Activated naive CD8-positive, alpha-beta T cell (primary cell): ENCODE data around the gene ANKRD44.
A peak's percentile ranks its signal among the peaks of the same experiment; 100 is the strongest.

ENCODE experiments used
- H3K27ac Mint-ChIP-seq: one replicate; pipeline ENCODE4 v1.8.0; 2021; ENCODE audit warnings: mixed read lengths
- H3K27me3 Mint-ChIP-seq: one replicate; pipeline ENCODE4 v1.8.0; 2021; ENCODE audit warnings: mixed read lengths
- H3K36me3 Mint-ChIP-seq: one replicate; pipeline ENCODE4 v1.8.0; 2021; ENCODE audit warnings: mixed read lengths
- H3K4me1 Mint-ChIP-seq: one replicate; pipeline ENCODE4 v1.8.0; 2021; ENCODE audit warnings: low read depth, mixed read lengths
- H3K4me3 Mint-ChIP-seq: one replicate; pipeline ENCODE4 v1.8.0; 2021; ENCODE audit warnings: mild to moderate bottlenecking, mixed read lengths
- H3K9me3 Mint-ChIP-seq: one replicate; pipeline ENCODE4 v1.8.0; 2021; ENCODE audit warnings: low read depth, mixed read lengths

Gene ANKRD44

DNA sequence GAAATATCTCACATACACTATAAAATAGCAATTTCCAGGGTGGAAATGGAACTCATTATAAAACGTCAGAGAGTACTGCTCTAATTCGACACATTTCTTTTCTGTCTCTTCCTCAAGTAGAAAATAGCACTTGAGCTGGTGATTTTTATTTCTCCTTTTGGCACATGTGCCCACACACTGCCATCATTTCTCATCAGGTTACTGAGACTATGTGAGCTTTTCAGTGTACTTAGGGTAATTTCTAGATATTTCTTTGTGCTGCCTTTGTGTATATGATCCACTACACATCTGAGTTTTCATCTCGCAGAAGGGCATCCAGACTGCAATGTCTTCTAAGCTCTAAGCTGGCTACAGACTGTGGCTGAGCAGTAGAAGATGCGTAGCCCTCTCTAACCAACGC, 321.9 kb downstream of the ANKRD44 start:
- Mint-ChIP-seq H3K4me3 (peak overlapping the region; percentile 60), H3K27me3 (no peaks in the 10 kb centered on the region), H3K9me3 (peaks cover 7% of the 10 kb centered on the region), H3K27ac (peak overlapping the region; percentile 95), H3K36me3 (peaks cover 31% of the 10 kb centered on the region), H3K4me1 (peaks cover 78% of the 10 kb centered on the region)

DNA sequence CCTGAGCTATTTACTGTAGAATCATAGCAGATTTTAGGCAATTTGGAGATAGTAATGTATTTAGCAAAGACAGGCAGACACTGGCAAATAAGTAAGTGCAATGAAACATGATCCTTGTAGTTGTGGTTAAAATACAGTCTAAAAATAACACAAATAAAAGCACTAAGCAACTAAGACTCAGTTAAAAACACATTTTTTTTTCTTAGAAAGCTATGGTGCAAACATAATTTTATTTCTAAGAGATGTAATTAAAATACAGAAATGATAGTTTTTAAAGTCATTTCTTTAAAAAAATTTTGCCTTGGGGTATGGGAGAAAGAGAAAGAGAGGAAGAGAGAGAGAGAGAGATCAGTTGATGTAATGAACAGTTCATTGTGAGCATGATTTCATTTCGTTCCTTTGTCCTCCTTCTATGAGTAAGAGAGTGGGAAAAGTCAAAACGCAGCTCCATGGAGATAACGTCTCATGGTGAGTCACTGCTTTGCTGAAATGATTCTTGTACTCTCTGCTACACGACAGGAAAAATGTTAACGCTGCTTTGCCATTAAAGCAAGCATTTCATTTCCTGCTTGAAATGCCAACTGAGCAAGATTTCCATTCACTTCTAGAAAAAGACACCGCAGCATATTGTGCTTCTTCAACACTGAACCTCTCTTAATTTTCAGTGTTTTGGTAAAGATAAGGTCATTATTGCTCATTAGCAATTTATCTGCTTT, 322.8 kb downstream of the ANKRD44 start:
- peaks cover 72% of the 10 kb centered on the region for H3K4me1 Mint-ChIP-seq
- peak overlapping the region; percentile 95 for H3K27ac Mint-ChIP-seq
- no peaks in the 10 kb centered on the region for H3K27me3 Mint-ChIP-seq
- H3K36me3 Mint-ChIP-seq = peaks cover 25% of the 10 kb centered on the region
- H3K4me3 Mint-ChIP-seq = peak overlapping the region; percentile 48
- peaks cover 7% of the 10 kb centered on the region for H3K9me3 Mint-ChIP-seq

DNA sequence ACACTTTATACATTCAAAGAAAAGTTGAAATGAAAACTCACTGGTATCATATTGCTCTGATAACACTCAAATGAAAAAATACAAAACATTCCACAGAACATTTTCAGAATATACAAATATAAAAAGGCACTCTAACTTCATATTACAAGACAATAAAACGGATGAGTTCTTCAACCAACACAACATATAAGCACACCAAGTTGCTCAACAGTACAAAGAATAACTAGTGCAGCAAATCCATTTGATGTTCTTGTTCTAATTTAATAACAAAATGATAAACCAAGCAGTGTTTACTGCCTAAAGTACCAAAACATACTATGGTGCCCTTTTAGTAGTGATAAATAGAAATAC, 323.3 kb downstream of the ANKRD44 start:
- Mint-ChIP-seq H3K4me3 (no peak overlapping the region), H3K27ac (peak overlapping the region; percentile 95), H3K27me3 (no peaks in the 10 kb centered on the region), H3K9me3 (peaks cover 7% of the 10 kb centered on the region), H3K36me3 (peaks cover 23% of the 10 kb centered on the region), H3K4me1 (peaks cover 70% of the 10 kb centered on the region)

DNA sequence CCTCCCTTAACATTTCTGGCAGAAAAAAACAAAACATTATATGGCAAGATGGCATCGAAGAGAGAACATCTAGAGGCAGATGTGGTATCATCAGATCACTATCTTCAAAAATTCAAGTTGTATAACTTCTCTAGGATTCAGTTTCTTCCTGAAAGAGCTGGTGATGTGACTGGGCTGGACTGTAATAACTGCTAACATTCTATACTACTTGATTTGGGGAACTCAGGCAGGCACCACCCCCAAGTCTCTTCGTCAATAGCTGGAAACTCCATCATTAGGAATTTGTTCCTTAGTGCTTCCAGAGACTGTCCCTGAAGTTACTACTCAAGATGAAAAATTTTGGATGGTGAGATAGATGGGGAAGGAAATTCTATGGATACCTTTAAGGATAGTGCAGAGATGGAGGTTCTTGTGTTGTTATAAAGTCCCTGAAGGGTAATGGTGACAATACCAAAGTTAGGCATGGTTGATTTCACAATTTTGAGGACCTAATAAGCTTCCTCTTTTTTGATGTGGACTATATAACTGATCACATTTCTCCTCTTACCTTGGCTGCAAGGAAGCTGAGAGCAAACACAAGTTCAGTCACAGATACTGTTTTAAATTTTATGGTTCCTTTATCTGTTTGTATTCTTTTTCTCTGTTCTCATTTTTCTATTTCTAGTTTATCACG, 324.9 kb downstream of the ANKRD44 start:
- peaks cover 15% of the 10 kb centered on the region for H3K36me3 Mint-ChIP-seq
- H3K9me3 Mint-ChIP-seq = peaks cover 7% of the 10 kb centered on the region
- H3K27ac Mint-ChIP-seq = peak overlapping the region; percentile 95
- peaks cover 56% of the 10 kb centered on the region for H3K4me1 Mint-ChIP-seq
- no peak overlapping the region for H3K4me3 Mint-ChIP-seq
- H3K27me3 Mint-ChIP-seq = no peaks in the 10 kb centered on the region

DNA sequence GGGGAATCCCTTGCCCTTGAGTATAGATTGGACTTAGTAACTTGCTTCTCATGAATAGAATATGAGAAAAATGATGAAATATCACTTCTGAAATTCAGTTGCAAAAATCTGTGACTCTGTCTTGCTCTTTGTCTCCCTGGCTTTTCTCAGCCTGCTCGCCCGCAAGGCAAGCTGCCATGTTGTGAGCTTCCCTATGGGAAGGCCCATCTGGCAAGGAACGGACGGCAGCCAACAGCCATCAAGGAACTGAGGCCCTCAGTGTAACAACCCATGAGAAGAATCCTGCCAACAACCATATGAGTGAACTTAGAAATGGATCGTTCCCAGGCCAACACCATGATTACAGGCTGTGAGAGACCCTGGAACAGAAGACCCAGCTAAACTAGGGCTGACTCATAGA, 325.7 kb downstream of the ANKRD44 start:
- Mint-ChIP-seq H3K27ac (peak overlapping the region; percentile 95), H3K4me1 (peaks cover 49% of the 10 kb centered on the region), H3K27me3 (no peaks in the 10 kb centered on the region), H3K4me3 (no peak overlapping the region), H3K36me3 (peaks cover 15% of the 10 kb centered on the region), H3K9me3 (peaks cover 7% of the 10 kb centered on the region)

DNA sequence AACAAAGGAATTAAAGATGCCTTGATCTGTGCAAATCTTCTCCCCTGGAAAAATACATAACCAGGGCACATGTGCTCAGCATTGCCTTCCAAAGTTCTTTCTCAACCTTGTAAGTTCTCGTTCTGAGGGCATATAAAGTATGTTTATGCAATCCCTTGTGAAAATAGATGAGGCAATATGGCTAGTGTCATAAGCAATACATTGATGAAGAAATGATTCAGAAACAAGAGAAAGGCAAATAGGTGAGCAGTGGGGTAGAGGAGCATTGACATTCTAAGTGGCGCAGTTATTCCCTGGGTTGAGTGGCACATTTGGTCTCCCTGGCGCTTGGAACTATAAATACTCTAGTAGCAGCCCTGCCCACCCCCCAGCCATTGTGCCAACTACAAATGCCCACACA, 326.6 kb downstream of the ANKRD44 start:
- Mint-ChIP-seq H3K27ac (peak overlapping the region; percentile 95), H3K4me1 (peaks cover 40% of the 10 kb centered on the region), H3K36me3 (peaks cover 11% of the 10 kb centered on the region), H3K9me3 (peaks cover 7% of the 10 kb centered on the region), H3K4me3 (no peak overlapping the region), H3K27me3 (no peaks in the 10 kb centered on the region)

DNA sequence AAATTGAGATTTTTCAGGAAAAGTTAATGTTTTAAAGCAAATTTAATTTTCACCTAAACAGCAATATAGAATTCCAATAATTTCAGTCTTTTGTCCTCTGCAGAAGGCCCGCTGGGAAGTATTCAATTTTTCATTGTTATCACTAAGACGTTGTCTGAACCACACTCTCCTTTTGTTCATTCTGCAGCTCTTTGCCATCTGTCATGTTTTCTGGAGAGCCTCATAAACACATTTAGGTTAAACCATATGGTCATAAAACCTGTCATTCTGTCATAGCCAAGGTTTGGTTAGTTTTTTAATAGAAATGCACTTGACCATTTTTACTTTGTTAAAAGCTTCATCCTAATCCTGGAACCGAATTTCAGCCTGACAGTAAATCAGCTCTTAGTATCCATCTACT, 330.1 kb downstream of the ANKRD44 start:
- no peak overlapping the region for H3K4me3 Mint-ChIP-seq

DNA sequence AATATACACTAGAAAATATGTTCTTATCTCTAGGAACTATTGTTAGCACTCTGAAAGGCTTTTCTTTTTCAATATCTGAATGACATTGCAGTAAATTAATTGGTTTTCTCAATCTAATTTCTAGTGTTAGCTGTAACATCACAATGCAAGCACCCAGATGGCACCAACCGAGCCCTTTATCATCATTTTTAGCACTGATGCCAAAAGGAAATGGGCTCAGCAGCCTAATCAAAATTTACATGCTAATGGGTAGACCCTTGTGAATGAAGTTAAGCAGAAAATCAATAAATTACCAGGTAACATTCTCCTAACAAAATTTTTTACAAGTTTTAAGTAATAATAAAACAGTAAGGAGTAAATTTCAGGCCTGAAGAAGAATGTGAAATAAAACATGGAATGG, 330.6 kb downstream of the ANKRD44 start:
- H3K4me3 Mint-ChIP-seq = no peak overlapping the region
- H3K27me3 Mint-ChIP-seq = no peaks in the 10 kb centered on the region

More for the DNA sequence above, 330.1 kb downstream of the ANKRD44 start:
- Mint-ChIP-seq H3K36me3 (peaks cover 2% of the 10 kb centered on the region), H3K27me3 (no peaks in the 10 kb centered on the region), H3K9me3 (peaks cover 6% of the 10 kb centered on the region), H3K4me1 (peaks cover 12% of the 10 kb centered on the region), H3K27ac (no peak overlapping the region)

DNA sequence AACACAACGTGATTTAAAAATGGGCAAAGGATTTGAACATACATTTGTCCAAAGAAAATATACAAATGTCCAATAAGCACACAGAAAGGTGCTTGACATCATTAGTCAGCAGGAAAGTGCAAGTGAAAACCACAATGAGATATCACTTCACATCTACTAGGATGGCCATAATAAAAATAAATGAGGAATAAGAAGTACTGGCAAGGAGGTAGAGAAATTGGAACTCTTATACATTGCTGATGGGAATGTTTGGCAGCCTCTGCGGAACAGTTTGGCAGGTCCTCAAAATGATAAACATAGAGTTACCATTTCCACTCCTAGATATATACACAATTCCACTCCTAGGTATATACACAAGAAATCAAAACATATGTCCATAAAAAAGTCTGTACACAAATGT, 333.1 kb downstream of the ANKRD44 start:
- no peak overlapping the region for H3K4me3 Mint-ChIP-seq
- H3K36me3 Mint-ChIP-seq = no peaks in the 10 kb centered on the region
- H3K9me3 Mint-ChIP-seq = no peaks in the 10 kb centered on the region
- peaks cover 3% of the 10 kb centered on the region for H3K4me1 Mint-ChIP-seq
- no peaks in the 10 kb centered on the region for H3K27me3 Mint-ChIP-seq
- H3K27ac Mint-ChIP-seq = no peak overlapping the region

More for the DNA sequence above, 330.6 kb downstream of the ANKRD44 start:
- Mint-ChIP-seq H3K36me3 (no peaks in the 10 kb centered on the region), H3K4me1 (peaks cover 9% of the 10 kb centered on the region), H3K27ac (no peak overlapping the region), H3K9me3 (peaks cover 2% of the 10 kb centered on the region)

DNA sequence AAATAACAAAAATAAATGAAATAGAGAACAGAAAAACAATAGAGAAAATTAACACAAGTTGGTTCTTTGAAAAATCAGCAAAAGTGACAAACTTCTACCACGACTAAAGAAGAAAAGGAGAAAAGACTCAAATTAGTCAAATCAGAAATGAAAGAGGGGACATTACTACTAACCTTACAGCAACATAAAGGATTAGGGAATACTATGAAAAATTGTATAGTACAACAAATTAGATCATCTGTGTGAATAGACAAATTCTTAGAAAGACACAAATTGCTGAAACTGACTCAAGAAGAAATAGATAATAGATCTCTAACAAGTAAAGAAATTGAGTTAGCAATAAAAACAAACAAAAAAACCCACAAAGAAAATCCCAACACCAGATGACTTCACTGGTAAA, 335.6 kb downstream of the ANKRD44 start:
- Mint-ChIP-seq H3K4me1 (peaks cover 3% of the 10 kb centered on the region), H3K9me3 (no peaks in the 10 kb centered on the region), H3K27ac (no peak overlapping the region), H3K27me3 (no peaks in the 10 kb centered on the region), H3K36me3 (no peaks in the 10 kb centered on the region), H3K4me3 (no peak overlapping the region)

DNA sequence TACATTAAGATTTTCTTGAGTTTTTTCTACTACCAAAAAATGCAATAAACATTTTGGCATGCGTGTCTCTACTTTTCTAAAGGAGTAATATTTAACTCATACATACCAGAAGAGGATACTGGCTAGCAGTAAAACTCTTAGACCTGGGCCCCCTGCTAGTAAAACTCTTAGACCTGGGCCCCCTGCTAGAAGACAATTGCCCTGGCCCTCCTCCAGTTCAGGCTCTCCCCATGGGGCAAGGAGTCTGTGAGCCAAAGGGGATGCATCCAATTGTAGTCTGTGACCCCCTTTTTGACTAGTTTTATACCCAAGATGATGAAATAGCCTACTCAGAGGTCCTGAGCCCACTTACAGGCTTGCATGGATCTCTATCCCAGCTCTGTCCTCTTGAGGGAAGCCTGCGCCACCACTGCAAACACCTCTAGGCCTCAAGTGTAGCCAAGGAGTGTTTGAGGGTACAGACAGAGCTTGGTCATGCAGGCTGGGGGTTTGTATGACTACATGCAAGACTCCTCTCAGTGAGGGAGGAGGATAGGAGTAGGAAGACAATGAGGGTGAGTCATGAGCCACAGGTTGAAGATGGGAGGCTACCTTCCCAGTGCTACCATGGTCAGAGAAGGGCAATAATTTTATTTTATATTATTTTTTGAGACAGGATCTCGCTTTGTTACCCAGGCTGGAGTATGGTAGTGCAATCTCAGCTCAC, 338.9 kb downstream of the ANKRD44 start:
- no peak overlapping the region for H3K4me3 Mint-ChIP-seq
- no peaks in the 10 kb centered on the region for H3K27me3 Mint-ChIP-seq
- H3K9me3 Mint-ChIP-seq = peaks cover 3% of the 10 kb centered on the region
- peaks cover under 1% of the 10 kb centered on the region for H3K36me3 Mint-ChIP-seq
- peaks cover 3% of the 10 kb centered on the region for H3K4me1 Mint-ChIP-seq
- no peak overlapping the region for H3K27ac Mint-ChIP-seq

DNA sequence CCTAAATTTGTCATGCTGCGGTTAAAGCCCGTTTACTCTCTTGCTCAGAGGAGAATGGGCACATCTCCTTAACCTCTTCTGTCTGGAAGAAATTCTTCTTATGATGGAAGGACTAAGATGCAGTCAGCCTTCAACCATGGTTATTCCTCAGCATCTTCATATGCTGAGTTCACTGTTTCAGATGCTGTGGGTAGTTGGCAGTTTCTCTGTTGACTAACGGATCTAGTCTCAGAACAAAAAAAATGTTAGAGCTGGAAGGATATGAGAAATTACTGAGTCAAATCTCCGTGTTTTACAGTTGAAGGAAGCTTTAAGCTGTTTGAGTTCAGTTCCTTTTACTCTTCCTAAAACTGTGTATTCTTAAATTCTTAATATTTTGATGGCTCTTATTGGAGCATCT, 340.5 kb downstream of the ANKRD44 start:
- Mint-ChIP-seq H3K4me3 (no peak overlapping the region), H3K36me3 (peaks cover 7% of the 10 kb centered on the region), H3K4me1 (peaks cover 3% of the 10 kb centered on the region), H3K27me3 (no peaks in the 10 kb centered on the region), H3K9me3 (peaks cover 3% of the 10 kb centered on the region), H3K27ac (no peak overlapping the region)

DNA sequence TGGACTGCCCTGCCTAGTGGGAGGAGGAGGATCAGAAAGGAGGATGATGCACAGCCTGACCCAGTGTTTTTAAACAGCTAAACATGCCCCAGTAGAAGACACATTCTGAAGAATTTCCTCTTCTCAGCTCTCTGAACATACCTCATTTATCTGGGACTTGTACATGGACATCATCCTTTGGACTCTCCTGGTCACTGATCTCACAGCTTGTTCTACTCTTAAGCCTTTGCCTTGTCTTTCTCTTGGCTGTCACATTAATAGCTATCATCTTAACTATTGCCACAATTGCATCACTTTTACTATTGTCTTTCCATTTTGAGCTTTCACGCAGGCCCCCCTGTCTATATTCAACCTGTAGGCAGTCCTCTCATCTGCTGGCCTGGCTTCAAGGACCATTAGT, 342.1 kb downstream of the ANKRD44 start:
- H3K36me3 Mint-ChIP-seq = peaks cover 7% of the 10 kb centered on the region
- no peak overlapping the region for H3K27ac Mint-ChIP-seq
- no peaks in the 10 kb centered on the region for H3K27me3 Mint-ChIP-seq
- H3K9me3 Mint-ChIP-seq = peaks cover 3% of the 10 kb centered on the region
- no peak overlapping the region for H3K4me3 Mint-ChIP-seq
- H3K4me1 Mint-ChIP-seq = peaks cover 3% of the 10 kb centered on the region

DNA sequence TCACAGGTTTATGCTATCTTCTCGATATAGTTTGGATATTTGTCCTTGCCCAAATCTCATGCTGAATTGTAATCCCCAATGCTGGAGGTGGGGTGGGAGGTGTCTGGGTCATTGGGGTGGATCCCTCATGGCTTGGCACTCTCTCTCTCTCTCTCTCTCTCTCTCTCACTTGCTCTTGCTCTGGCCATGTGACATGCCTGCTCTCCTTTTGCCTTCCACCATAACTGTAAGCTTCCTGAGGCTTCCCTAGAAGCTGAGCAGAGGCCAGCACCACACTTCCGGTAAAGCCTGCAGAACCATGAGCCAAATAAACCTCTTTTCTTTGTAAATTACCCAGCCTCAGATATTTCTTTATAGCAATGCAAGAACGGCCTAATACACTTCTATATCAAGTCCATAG, 342.8 kb downstream of the ANKRD44 start:
- H3K4me3 Mint-ChIP-seq = no peak overlapping the region
- peaks cover 11% of the 10 kb centered on the region for H3K36me3 Mint-ChIP-seq
- H3K9me3 Mint-ChIP-seq = peaks cover 3% of the 10 kb centered on the region
- H3K27ac Mint-ChIP-seq = no peak overlapping the region
- H3K27me3 Mint-ChIP-seq = no peaks in the 10 kb centered on the region
- peaks cover 7% of the 10 kb centered on the region for H3K4me1 Mint-ChIP-seq

DNA sequence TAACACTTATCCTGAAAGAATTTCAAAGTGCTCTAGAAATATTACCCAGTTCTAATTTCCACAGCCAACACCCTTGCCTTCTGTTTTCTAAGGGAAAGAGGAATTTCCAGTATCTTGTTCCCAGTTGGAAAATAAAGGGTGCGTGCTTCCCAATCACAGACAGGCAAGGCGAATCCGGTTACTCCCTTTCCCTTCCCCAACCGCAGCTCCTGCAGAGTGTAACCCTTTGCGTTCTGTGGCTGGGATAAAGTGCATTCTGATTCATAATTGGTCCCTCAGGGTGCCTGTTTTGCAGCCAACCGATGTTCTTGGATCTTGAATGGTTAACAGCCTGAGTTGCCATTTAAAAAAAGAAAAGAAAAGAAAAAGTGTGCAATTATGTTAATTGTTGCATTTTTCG, 343.5 kb downstream of the ANKRD44 start:
- Mint-ChIP-seq H3K27ac (no peak overlapping the region), H3K4me3 (no peak overlapping the region), H3K36me3 (peaks cover 11% of the 10 kb centered on the region), H3K27me3 (no peaks in the 10 kb centered on the region), H3K9me3 (peaks cover 3% of the 10 kb centered on the region), H3K4me1 (peaks cover 12% of the 10 kb centered on the region)
